ENCODE results near the gene PLCB2. TPM values are rescaled to one million over a fixed set of nuclear protein-coding genes. Genes with fewer than 3 reads are reported as not detected.
A peak's percentile ranks its signal among the peaks of the same experiment; 100 is the strongest.

PLCB2 gene
- total RNA-seq, 2 donors from 2014 or later: 5.7 to 9.5 TPM

- Histone ChIP-seq H3K9me3 (no peaks in the 10 kb centered on the region), H3K36me3 (no peaks in the 10 kb centered on the region), H3K27me3 (peaks cover 20% of the 10 kb centered on the region), H3K4me1 (no peaks in the 10 kb centered on the region), H3K27ac (no peak overlapping the region), H3K9ac (ENCODE audit: low read depth in 2 of 2, low read length in 2 of 2) (no peak overlapping the region), H3K4me3 (peak overlapping the region; percentile 73)
- no peak for TF ChIP-seq CTCF (IDR thresholded peaks at IDR 0.05)
- no peak for DNase-seq
- intact Hi-C loops (cut with DNase I): no loop called here
These were observed 55.6 kb downstream of the PLCB2 start for GRCh38 chr15:40252141-40252437.

GRCh38 chr15:40251486-40252140 lies 56.1 kb downstream of the PLCB2 start:
- DNase-seq: no peak

GRCh38 chr15:40250771-40251483 lies 56.8 kb downstream of the PLCB2 start:
- Histone ChIP-seq H3K9me3 (no peaks in the 10 kb centered on the region), H3K4me3 (no peak overlapping the region), H3K27ac (no peak overlapping the region), H3K9ac (ENCODE audit: low read depth in 2 of 2, low read length in 2 of 2) (no peak overlapping the region), H3K4me1 (no peaks in the 10 kb centered on the region), H3K27me3 (peaks cover 20% of the 10 kb centered on the region), H3K36me3 (no peaks in the 10 kb centered on the region)
- no peak for TF ChIP-seq CTCF (IDR thresholded peaks at IDR 0.05)
- DNase-seq: no peak
- intact Hi-C loops (cut with DNase I): no loop called here

More at GRCh38 chr15:40251486-40252140, 56.1 kb downstream of the PLCB2 start:
- no peak for TF ChIP-seq CTCF (IDR thresholded peaks at IDR 0.05)
- Histone ChIP-seq H3K27ac (no peak overlapping the region), H3K9me3 (no peaks in the 10 kb centered on the region), H3K9ac (ENCODE audit: low read depth in 2 of 2, low read length in 2 of 2) (no peak overlapping the region), H3K4me1 (no peaks in the 10 kb centered on the region), H3K4me3 (no peak overlapping the region), H3K36me3 (no peaks in the 10 kb centered on the region), H3K27me3 (peaks cover 20% of the 10 kb centered on the region)
- intact Hi-C loops (cut with DNase I): no loop called here

GRCh38 chr15:40250304-40250656 lies 57.5 kb downstream of the PLCB2 start:
- Histone ChIP-seq H3K9me3 (no peaks in the 10 kb centered on the region), H3K4me3 (no peak overlapping the region), H3K36me3 (no peaks in the 10 kb centered on the region), H3K9ac (ENCODE audit: low read depth in 2 of 2, low read length in 2 of 2) (no peak overlapping the region), H3K27me3 (peaks cover 20% of the 10 kb centered on the region), H3K27ac (no peak overlapping the region), H3K4me1 (no peaks in the 10 kb centered on the region)
- intact Hi-C loops (cut with DNase I): no loop called here
- no peak for DNase-seq
- no peak for TF ChIP-seq CTCF (IDR thresholded peaks at IDR 0.05)

GRCh38 chr15:40249477-40250303 lies 58.0 kb downstream of the PLCB2 start:
- DNase-seq: no peak
- H3K36me3 ChIP-seq: no peaks in the 10 kb centered on the region
- no peaks in the 10 kb centered on the region for H3K4me1 ChIP-seq
- peaks cover 20% of the 10 kb centered on the region for H3K27me3 ChIP-seq
- intact Hi-C loops (cut with DNase I): no loop called here
- no peak overlapping the region for H3K9ac ChIP-seq (ENCODE audit: low read depth in 2 of 2, low read length in 2 of 2)
- H3K9me3 ChIP-seq: no peaks in the 10 kb centered on the region
- H3K27ac ChIP-seq: no peak overlapping the region
- no peak for TF ChIP-seq CTCF (IDR thresholded peaks at IDR 0.05)
- no peak overlapping the region for H3K4me3 ChIP-seq
